Activated CD4-positive, alpha-beta T cell treated with anti-CD3 and anti-CD28 coated beads, Interleukin-2, amount 10 ng/mL, durations not matched to agents 7 days and 5 days (primary cell): Measurements from ENCODE around the gene ATG101. TPM values are rescaled to one million over a fixed set of nuclear protein-coding genes. Genes with fewer than 3 reads are reported as not detected.
"Not testable (repeated sequence)": the region's sequence is repeated elsewhere in the genome, so short reads cannot be mapped to it uniquely, and the experiment has no call there.

ENCODE experiments used
- CTCF ChIA-PET: fragments of 350-600 bp; sonication (Branson Sonifier 250); formaldehyde crosslinking; loops from one replicate; lab custom pipeline; 2021; ENCODE audit warnings: antibody characterized with exemption; lab: Charles Lee
- POLR2A ChIA-PET: fragments of 350-600 bp; sonication (Branson Sonifier 250); formaldehyde crosslinking; loops from one replicate; lab custom pipeline; 2021; ENCODE audit warnings: antibody characterized with exemption; lab: Charles Lee
- DNase-seq: peaks from one replicate; pipeline ENCODE4 v3.0.0-alpha.2; 2020
- H3K27ac Mint-ChIP-seq: one replicate; pipeline ENCODE4 v1.8.0; 2021; ENCODE audit warnings: mild to moderate bottlenecking, moderate library complexity, mixed read lengths
- H3K27me3 Mint-ChIP-seq: one replicate; pipeline ENCODE4 v1.8.0; 2021; ENCODE audit warnings: mixed read lengths
- H3K36me3 Mint-ChIP-seq: one replicate; pipeline ENCODE4 v1.8.0; 2021; ENCODE audit warnings: low read depth, mixed read lengths
- H3K4me1 Mint-ChIP-seq: one replicate; pipeline ENCODE4 v1.8.0; 2021; ENCODE audit warnings: mixed read lengths
- H3K4me3 Mint-ChIP-seq: one replicate; pipeline ENCODE4 v1.8.0; 2021; ENCODE audit warnings: mild to moderate bottlenecking, moderate library complexity, mixed read lengths
- H3K9me3 Mint-ChIP-seq: one replicate; pipeline ENCODE4 v1.8.0; 2021; ENCODE audit warnings: mixed read lengths
- total RNA-seq, 2 experiments: library from RNA; stranded (reverse); gene quantifications; one replicate each; pipeline ENCODE4 v1.2.3, GENCODE V29; 2021

Gene ATG101
- total RNA-seq, 2 experiments from 2014 or later, result 28.3 to 30.4 TPM

GRCh38 chr12:52116222-52117125, 46.7 kb downstream of the ATG101 start:
- Mint-ChIP-seq H3K4me1 (peaks cover 28% of the 10 kb centered on the region), H3K27me3 (peaks cover 14% of the 10 kb centered on the region)
- peak; percentile 60 for DNase-seq
- H3K9me3 Mint-ChIP-seq, H3K27ac Mint-ChIP-seq, H3K4me3 Mint-ChIP-seq, POLR2A ChIA-PET, H3K36me3 Mint-ChIP-seq: not testable (repeated sequence)
- CTCF ChIA-PET, result interaction anchor here (0.8 to 3.4 kb wide), 3 partner anchors 89 to 123 kb away, joined by 3 to 33 read pairs (median 3); no protein-coding TSS in a partner anchor

- POLR2A ChIA-PET, result interaction anchor here (0.7 kb wide), 1 partner anchor 92 kb away, joined by 3 read pairs; no protein-coding TSS in a partner anchor
- H3K9me3 Mint-ChIP-seq, H3K4me3 Mint-ChIP-seq, H3K36me3 Mint-ChIP-seq, H3K27ac Mint-ChIP-seq, DNase-seq: not testable (repeated sequence)
- CTCF ChIA-PET, result interaction anchor here (0.6 to 3.4 kb wide), 4 partner anchors 89 to 288 kb away, joined by 3 to 33 read pairs (median 6); no protein-coding TSS in a partner anchor
- Mint-ChIP-seq H3K4me1 (peaks cover 32% of the 10 kb centered on the region), H3K27me3 (peaks cover 19% of the 10 kb centered on the region)
Observed at GRCh38 chr12:52117806-52118475, 48.2 kb downstream of the ATG101 start.

- Mint-ChIP-seq H3K4me3 (no peak overlapping the region), H3K36me3 (no peaks in the 10 kb centered on the region), H3K27me3 (peaks cover 19% of the 10 kb centered on the region), H3K27ac (no peak overlapping the region), H3K4me1 (peaks cover 32% of the 10 kb centered on the region), H3K9me3 (no peaks in the 10 kb centered on the region)
- POLR2A ChIA-PET, result no interaction called here
- peak; percentile 29 for DNase-seq
- CTCF ChIA-PET, result interaction anchor here (1.0 to 2.2 kb wide), 6 partner anchors 12 to 100 kb away, joined by 3 to 6 read pairs (median 4); no protein-coding TSS in a partner anchor
Observed at GRCh38 chr12:52119398-52120254, 49.8 kb downstream of the ATG101 start.

GRCh38 chr12:52120951-52121823, 51.4 kb downstream of the ATG101 start:
- no peak overlapping the region for H3K4me3 Mint-ChIP-seq
- no peaks in the 10 kb centered on the region for H3K9me3 Mint-ChIP-seq
- no peak for DNase-seq
- peaks cover 29% of the 10 kb centered on the region for H3K4me1 Mint-ChIP-seq
- no peaks in the 10 kb centered on the region for H3K36me3 Mint-ChIP-seq
- ChIA-PET POLR2A (interaction anchor here (0.5 kb wide), 1 partner anchor 117 kb away, joined by 3 read pairs; no protein-coding TSS in a partner anchor), CTCF (interaction anchor here (0.6 to 2.2 kb wide), 5 partner anchors 19 to 99 kb away, joined by 4 to 20 read pairs (median 4); no protein-coding TSS in a partner anchor)
- peaks cover 19% of the 10 kb centered on the region for H3K27me3 Mint-ChIP-seq
- H3K27ac Mint-ChIP-seq, result no peak overlapping the region

- H3K27me3 Mint-ChIP-seq, result peaks cover 19% of the 10 kb centered on the region
- no peak overlapping the region for H3K4me3 Mint-ChIP-seq
- H3K4me1 Mint-ChIP-seq, result peaks cover 22% of the 10 kb centered on the region
- no peak overlapping the region for H3K27ac Mint-ChIP-seq
- H3K36me3 Mint-ChIP-seq, result no peaks in the 10 kb centered on the region
- ChIA-PET POLR2A (interaction anchor here (0.5 kb wide), 1 partner anchor 118 kb away, joined by 3 read pairs; no protein-coding TSS in a partner anchor), CTCF (interaction anchor here (0.7 to 2.2 kb wide), 6 partner anchors 19 to 112 kb away, joined by 3 to 20 read pairs (median 4); no protein-coding TSS in a partner anchor)
- peak; percentile 72 for DNase-seq
- H3K9me3 Mint-ChIP-seq, result no peaks in the 10 kb centered on the region
Observed at GRCh38 chr12:52121824-52122539, 52.2 kb downstream of the ATG101 start.

GRCh38 chr12:52122540-52122871, 52.7 kb downstream of the ATG101 start:
- H3K4me1 Mint-ChIP-seq, result peaks cover 21% of the 10 kb centered on the region
- no peak overlapping the region for H3K27ac Mint-ChIP-seq
- CTCF ChIA-PET, result interaction anchor here (0.6 to 2.0 kb wide), 5 partner anchors 18 to 280 kb away, joined by 3 to 12 read pairs (median 4); no protein-coding TSS in a partner anchor
- no peak overlapping the region for H3K4me3 Mint-ChIP-seq
- peaks cover 24% of the 10 kb centered on the region for H3K27me3 Mint-ChIP-seq
- DNase-seq, result no peak
- no peaks in the 10 kb centered on the region for H3K36me3 Mint-ChIP-seq
- H3K9me3 Mint-ChIP-seq, result no peaks in the 10 kb centered on the region
- POLR2A ChIA-PET, result no interaction called here

GRCh38 chr12:52122904-52123303, 53.1 kb downstream of the ATG101 start:
- POLR2A ChIA-PET, result no interaction called here
- DNase-seq, result no peak
- Mint-ChIP-seq H3K27ac (no peak overlapping the region), H3K27me3 (peaks cover 24% of the 10 kb centered on the region), H3K9me3 (no peaks in the 10 kb centered on the region), H3K4me3 (no peak overlapping the region), H3K4me1 (peaks cover 21% of the 10 kb centered on the region), H3K36me3 (no peaks in the 10 kb centered on the region)
- CTCF ChIA-PET, result interaction anchor here (0.6 to 2.0 kb wide), 4 partner anchors 90 to 280 kb away, joined by 3 to 12 read pairs (median 4); no protein-coding TSS in a partner anchor

- Mint-ChIP-seq H3K9me3 (no peaks in the 10 kb centered on the region), H3K27ac (no peak overlapping the region), H3K4me3 (no peak overlapping the region), H3K36me3 (no peaks in the 10 kb centered on the region), H3K27me3 (peaks cover 27% of the 10 kb centered on the region), H3K4me1 (peaks cover 19% of the 10 kb centered on the region)
- ChIA-PET CTCF (interaction anchor here (0.7 to 2.0 kb wide), 5 partner anchors 31 to 104 kb away, joined by 3 to 12 read pairs (median 3); no protein-coding TSS in a partner anchor), POLR2A (interaction anchor here (0.6 kb wide), 1 partner anchor 38 kb away, joined by 3 read pairs; no protein-coding TSS in a partner anchor)
- DNase-seq, result no peak
Observed at GRCh38 chr12:52123487-52124186, 53.9 kb downstream of the ATG101 start.

- no peaks in the 10 kb centered on the region for H3K36me3 Mint-ChIP-seq
- no peak overlapping the region for H3K4me3 Mint-ChIP-seq
- no peak for DNase-seq
- CTCF ChIA-PET, result interaction anchor here (0.7 to 1.4 kb wide), 4 partner anchors 10 to 100 kb away, joined by 3 to 6 read pairs (median 4); no protein-coding TSS in a partner anchor
- no peaks in the 10 kb centered on the region for H3K9me3 Mint-ChIP-seq
- no peak overlapping the region for H3K27ac Mint-ChIP-seq
- peaks cover 18% of the 10 kb centered on the region for H3K27me3 Mint-ChIP-seq
- peaks cover 8% of the 10 kb centered on the region for H3K4me1 Mint-ChIP-seq
- POLR2A ChIA-PET, result no interaction called here
Observed at GRCh38 chr12:52125476-52125900, 55.7 kb downstream of the ATG101 start.

GRCh38 chr12:52126050-52126604, 56.3 kb downstream of the ATG101 start:
- peaks cover 14% of the 10 kb centered on the region for H3K27me3 Mint-ChIP-seq
- peaks cover 5% of the 10 kb centered on the region for H3K4me1 Mint-ChIP-seq
- no peaks in the 10 kb centered on the region for H3K9me3 Mint-ChIP-seq
- no peak overlapping the region for H3K4me3 Mint-ChIP-seq
- no peaks in the 10 kb centered on the region for H3K36me3 Mint-ChIP-seq
- no peak for DNase-seq
- H3K27ac Mint-ChIP-seq, result no peak overlapping the region
- ChIA-PET POLR2A (no interaction called here), CTCF (interaction anchor here (0.7 to 1.4 kb wide), 3 partner anchors 10 to 45 kb away, joined by 3 to 4 read pairs (median 4); no protein-coding TSS in a partner anchor)
